Jurkat, Clone E6-1 (cell line): ENCODE data around the gene KCNIP2.
A peak's percentile ranks its signal among the peaks of the same experiment; 100 is the strongest.
"Not testable (repeated sequence)": the region's sequence is repeated elsewhere in the genome, so short reads cannot be mapped to it uniquely, and the experiment has no call there.

Experiments
- DNase-seq: peaks from one replicate; pipeline ENCODE4 v3.0.0-alpha.2; 2011; ENCODE audit warnings: low read depth, low spot score
- H3K4me3 ChIP-seq: 2 replicates; pipeline ENCODE4 v1.5.1; 2011; ENCODE audit warnings: mild to moderate bottlenecking, low read length, control low read depth, moderate library complexity

Gene KCNIP2

DNA sequence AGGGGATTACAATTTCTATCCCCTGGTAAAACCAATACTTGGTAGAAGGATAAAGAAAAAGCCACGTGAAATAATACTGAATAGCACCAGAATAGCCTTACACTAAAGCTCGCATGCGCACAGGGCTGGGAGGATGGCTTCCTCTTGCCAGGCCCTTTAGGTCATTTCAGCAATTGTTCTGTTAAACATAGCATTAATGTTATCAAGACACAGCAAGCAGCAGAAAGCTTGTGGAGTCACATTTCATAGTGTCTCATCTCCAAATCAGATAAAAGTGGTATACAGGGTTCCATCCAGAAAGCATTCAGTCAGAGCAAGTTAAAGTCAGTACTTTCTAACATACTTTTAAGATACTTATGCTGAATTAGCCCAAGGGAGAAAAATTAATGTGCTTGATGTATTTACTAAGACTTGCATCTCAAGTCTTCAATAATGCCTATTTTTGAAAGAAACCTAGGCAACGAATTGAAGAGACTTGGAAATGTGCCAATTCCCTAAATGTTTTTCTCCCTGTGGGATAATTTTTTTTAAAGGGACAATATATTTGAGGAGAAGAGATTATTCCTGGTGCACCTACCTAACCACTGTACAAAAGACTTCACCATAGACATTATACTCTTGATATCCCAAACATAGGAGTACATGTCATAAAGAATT, 46.1 kb downstream of the KCNIP2 start:
- no peak for DNase-seq
- H3K4me3 ChIP-seq, result no peak overlapping the region

GRCh38 chr10:101793526-101793925, 50.1 kb downstream of the KCNIP2 start:
- DNase-seq, result no peak

DNA sequence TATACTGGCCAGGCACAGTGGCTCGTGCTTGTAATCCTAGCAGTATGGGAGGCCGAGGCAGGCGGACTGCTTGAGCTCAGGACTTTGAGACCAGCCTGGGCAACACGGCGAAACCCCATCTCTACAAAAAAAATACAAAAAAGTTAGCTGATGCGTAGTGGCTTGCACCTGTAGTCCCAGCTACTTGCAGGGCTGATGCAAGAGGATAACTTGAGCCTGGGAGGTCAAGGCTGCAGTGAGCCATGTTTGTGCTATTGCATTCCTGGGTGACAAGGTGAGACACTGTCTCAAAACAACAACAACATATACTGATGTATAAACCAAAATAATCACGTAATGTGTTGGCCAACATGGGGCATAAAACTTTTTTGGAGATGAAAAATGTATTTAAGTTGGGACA, 53.9 kb downstream of the KCNIP2 start:
- no peak for DNase-seq
- H3K4me3 ChIP-seq, result no peak overlapping the region

More at GRCh38 chr10:101793526-101793925, 50.1 kb downstream of the KCNIP2 start:
- no peak overlapping the region for H3K4me3 ChIP-seq

GRCh38 chr10:101789231-101789630, 54.4 kb downstream of the KCNIP2 start:
- DNase-seq, H3K4me3 ChIP-seq: not testable (repeated sequence)

DNA sequence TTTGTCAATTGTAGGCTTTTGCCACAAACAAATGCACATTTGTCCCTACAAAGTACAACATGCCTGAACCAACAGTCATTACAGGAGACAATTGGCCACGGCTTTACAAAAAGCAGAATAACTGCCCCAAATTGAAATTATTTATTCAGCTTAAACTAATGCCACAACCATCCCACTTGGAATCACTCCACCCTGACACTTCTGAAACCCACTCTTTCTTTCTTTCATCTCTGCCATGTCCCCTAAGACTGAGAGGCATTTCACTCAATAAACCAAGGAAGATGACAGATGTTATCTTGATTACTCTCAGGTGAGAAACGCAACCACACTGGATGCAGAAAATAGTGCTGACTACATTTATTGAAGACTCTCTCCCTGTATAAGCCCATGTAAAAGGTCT, 57.8 kb downstream of the KCNIP2 start:
- DNase-seq, result no peak

DNA sequence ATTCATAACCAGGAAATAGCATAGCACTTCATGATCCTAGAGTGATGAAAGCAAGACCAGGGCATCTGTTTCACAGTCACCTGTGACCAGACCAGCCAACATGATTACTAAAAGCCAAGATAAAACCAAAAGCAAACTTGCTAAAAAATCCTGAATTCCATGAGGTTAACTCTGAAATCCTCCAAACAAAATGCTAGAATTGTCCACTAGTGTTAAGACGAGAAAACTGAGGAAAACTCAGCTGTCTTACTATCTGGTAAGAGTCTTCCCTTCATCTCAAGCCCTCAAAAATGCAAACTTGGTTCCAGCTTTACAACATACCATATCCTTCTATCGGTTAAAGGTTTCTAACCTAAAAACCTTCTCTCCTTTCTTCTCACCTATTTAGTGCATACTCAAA, 59.0 kb downstream of the KCNIP2 start:
- no peak for DNase-seq
- no peak overlapping the region for H3K4me3 ChIP-seq

More for the DNA sequence above, 57.8 kb downstream of the KCNIP2 start:
- no peak overlapping the region for H3K4me3 ChIP-seq

GRCh38 chr10:101783736-101784118, 59.9 kb downstream of the KCNIP2 start:
- no peak for DNase-seq
- H3K4me3 ChIP-seq, result peak overlapping the region; percentile 97

DNA sequence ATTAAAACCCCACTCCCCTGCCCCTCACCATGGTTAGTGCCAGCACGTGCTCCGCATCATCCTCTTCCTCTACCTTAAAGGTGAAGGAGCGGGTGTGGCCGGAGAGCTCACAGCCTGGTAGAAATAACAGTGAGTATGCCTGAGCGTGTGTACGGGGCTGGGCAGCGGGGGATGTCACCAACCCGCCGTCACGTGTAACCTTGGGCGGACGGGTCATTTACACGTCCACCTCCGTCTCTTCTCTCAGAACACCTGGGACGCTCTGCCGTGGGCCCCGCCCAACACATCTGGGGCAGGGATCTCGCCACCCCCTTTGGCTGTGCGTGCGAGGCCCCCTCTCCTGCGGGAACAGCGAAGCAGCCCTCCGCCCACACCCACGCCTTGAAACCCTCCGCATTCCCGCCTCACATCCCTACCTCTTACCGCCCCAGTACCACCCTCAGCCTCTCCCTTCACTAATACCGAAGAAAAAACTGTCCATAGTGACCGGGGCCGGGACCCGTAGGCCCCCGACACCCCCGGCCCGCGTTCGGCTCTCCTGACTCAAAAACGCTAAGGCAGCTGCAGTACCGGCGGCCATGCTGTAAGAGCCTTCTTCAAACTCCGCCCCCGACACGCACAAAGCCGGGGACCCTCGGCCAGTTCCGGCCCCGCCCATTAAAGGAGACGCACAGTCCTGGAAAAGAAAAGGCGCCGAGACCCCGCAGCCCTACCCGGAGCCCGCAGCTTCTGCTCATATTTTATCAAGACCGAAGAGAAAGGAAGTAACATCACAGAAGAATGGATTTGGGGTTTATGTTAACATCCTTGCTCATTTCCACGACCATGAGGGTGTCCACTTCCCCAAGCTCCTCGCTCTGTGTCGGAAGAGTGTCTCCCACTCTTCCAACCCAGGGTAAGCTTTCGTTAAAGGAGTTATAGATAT, 60.5 kb downstream of the KCNIP2 start, which contains the start of gene NPM3:
TSS of gene NPM3 (minus strand) at position 636 of the 925 bp plus-strand sequence. CDS start at position 580, 56 bp downstream.
- H3K4me3 ChIP-seq, result peak within 1 kb of the TSS; percentile 97
- peak; percentile 72 for DNase-seq

GRCh38 chr10:101781984-101782810, 61.4 kb downstream of the KCNIP2 start:
- DNase-seq, result no peak
- H3K4me3 ChIP-seq, result peak overlapping the region; percentile 97

DNA sequence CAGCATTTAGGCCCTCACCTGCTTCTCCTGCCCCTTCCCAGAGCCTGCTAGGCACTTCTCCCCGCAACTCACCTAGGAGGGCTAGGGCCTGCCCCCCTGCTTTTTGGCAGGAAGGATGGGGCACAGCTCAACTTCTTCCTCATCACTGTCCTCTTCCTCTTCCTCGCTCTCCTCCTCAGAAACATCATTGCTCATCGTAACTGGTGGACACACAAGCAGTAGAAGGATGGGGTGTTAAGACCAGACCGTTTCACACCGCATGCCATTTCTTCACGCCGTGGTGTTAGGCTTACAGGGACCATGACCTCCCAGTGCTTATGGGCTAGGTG, 62.0 kb downstream of the KCNIP2 start:
- DNase-seq, result no peak
- H3K4me3 ChIP-seq, result peak overlapping the region; percentile 97

DNA sequence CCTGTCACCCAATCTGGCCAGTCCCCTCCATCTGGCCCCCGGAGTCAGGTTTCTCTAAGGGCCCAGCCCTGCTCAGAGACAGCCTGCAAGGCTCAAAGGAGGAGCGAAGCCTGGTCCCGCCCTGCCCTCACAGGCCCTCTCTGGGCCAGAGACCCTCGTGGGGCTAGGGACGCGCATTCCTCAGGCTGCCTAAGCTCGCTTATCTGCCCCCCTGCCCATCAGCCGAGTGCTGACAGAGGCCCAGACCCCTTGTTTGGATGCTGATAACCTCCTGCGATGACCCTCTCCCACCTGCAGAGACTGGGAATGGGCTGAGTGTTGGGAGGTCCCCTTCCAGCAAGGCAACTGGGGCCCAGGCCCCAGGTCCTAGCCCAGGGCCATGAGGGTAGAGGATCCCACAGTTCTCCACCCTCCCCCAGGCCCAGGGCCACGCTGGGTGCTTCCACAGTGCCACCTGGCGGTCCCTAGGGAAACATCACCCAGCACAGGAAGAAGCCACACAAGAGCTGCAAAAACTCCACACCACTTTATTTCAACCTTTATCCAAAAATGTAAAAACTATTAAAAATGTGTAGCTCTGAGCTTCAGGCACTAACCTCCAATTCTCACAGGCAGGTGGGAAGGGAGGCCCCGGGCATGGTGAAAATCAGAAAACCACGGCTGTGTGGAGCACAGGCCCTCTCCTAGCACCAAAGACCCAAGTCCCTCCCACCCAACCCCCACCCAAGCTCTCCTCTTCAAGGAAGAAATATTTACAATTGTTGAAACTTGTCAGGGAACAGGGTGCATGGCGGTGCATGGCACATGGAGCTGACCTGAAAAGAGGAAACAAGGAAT, 62.6 kb downstream of the KCNIP2 start:
- peak overlapping the region; percentile 97; the same call in 1 of the 2 replicates for H3K4me3 ChIP-seq
- peak; percentile 45 for DNase-seq

- H3K4me3 ChIP-seq, result no peak overlapping the region
- no peak for DNase-seq
Measured at GRCh38 chr10:101780187-101780817, 63.3 kb downstream of the KCNIP2 start.

DNA sequence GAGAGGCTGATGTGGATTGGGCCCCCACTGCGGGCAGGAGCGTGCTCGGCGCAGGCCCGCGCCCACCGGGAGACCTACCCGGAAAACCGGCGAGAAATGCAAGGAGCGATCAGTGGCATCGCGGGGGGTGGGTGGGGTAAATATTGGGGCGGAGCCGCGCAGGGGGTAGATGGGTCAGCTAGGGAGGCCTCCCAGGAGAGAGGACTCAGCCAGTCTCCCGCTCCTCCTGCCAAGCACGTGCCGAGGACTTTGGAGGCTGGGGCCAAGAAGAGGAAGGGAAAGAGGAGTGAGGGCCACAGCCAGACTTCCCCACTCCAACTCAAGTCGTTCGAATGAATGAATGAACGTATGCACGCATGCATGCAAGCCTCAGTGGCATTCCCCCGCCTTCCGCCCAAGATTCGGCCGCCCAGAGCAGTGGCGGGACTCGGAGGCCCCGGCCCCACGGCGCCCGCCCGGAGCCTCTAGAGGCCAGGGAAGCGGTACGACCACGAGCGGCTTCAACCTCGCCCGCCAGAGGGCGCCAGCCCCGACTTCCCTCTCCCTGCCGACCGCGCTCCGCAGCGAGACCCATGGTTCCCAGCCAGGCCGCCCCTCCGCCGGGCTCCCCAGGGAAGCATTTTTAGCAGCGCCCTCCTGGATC, 63.9 kb downstream of the KCNIP2 start:
- H3K4me3 ChIP-seq, result no peak overlapping the region
- peak; percentile 19 for DNase-seq

GRCh38 chr10:101778781-101779543, 64.6 kb downstream of the KCNIP2 start:
- H3K4me3 ChIP-seq, result no peak overlapping the region
- no peak for DNase-seq

GRCh38 chr10:101778151-101778780, 65.3 kb downstream of the KCNIP2 start:
- DNase-seq, result no peak
- H3K4me3 ChIP-seq, result no peak overlapping the region

GRCh38 chr10:101777619-101778145, 65.9 kb downstream of the KCNIP2 start:
- no peak for DNase-seq
- no peak overlapping the region for H3K4me3 ChIP-seq
